HCT116 (cell line): ENCODE data around the gene ARID5B.

Experiments used
- CTCF ChIP-seq, 3 experiments: fragments of 200-600 bp in 1 of 3; sonication (generic) in 1 of 3; IDR thresholded peaks in 2 of 3; conservative IDR thresholded peaks in 1 of 3; 2 replicates each; pipeline ENCODE4 v1.5.1; 2012 to 2017; ENCODE audit warnings: low read depth in 2 of 3, low read length in 2 of 3, antibody characterized with exemption in 1 of 3, borderline replicate concordance in 1 of 3, control low read depth in 1 of 3, mild to moderate bottlenecking in 1 of 3, mixed read lengths in 1 of 3, mixed run types in 1 of 3, moderate library complexity in 1 of 3; ENCODE audit not compliant: insufficient read depth in 1 of 3
- EZH2 ChIP-seq: fragments of 200-600 bp; sonication (generic); IDR thresholded peaks from 2 replicates; pipeline ENCODE4 v1.6.1; 2017; ENCODE audit warnings: antibody characterized with exemption, mixed run types
- RAD21 ChIP-seq: IDR thresholded peaks from 2 replicates; pipeline ENCODE4 v1.6.1; 2012; ENCODE audit warnings: low read depth, mild to moderate bottlenecking
- REST ChIP-seq: IDR thresholded peaks from 2 replicates; pipeline ENCODE4 v1.6.1; 2012; ENCODE audit warnings: low read depth
- SIN3A ChIP-seq: IDR thresholded peaks from 2 replicates; pipeline ENCODE4 v1.6.1; 2012; ENCODE audit warnings: low read depth
- SP1 ChIP-seq: IDR thresholded peaks from 2 replicates; pipeline ENCODE4 v1.6.1; 2012; ENCODE audit warnings: low read depth

GRCh38 chr10:61882621-61883370 is 18.7 kb upstream of the ARID5B start:
- TF ChIP-seq CTCF (IDR thresholded peaks at IDR 0.05 in 2 of 3, conservative IDR thresholded peaks at IDR 0.05 in 1 of 3; ENCODE audit: borderline replicate concordance in 1 of 3, insufficient read depth in 1 of 3, low read depth in 2 of 3, low read length in 2 of 3) (no peak), EZH2 (no peak), SIN3A (no peak), SP1 (no peak), REST (no peak), RAD21 (no peak)
